ENCODE measurements around the gene SRGAP2B.
"Not testable (repeated sequence)": the region's sequence is repeated elsewhere in the genome, so short reads cannot be mapped to it uniquely, and the experiment has no call there.

The SRGAP2B gene

GRCh38 chr1:144995833-144996410 lies 99.2 kb downstream of the SRGAP2B start:
- DNase-seq: peak; percentile 52

- peak; percentile 64 for DNase-seq
Measured at GRCh38 chr1:144992915-144993314, 102.2 kb downstream of the SRGAP2B start.

- not testable (repeated sequence) for DNase-seq
Measured at GRCh38 chr1:144990611-144991010, 104.5 kb downstream of the SRGAP2B start.

- DNase-seq: not testable (repeated sequence)
Measured at GRCh38 chr1:144987131-144987530, 108.0 kb downstream of the SRGAP2B start.

- DNase-seq: not testable (repeated sequence)
Measured at GRCh38 chr1:144986171-144986860, 108.8 kb downstream of the SRGAP2B start.

GRCh38 chr1:144985550-144986170 lies 109.5 kb downstream of the SRGAP2B start:
- DNase-seq: not testable (repeated sequence)

GRCh38 chr1:144982802-144983525 lies 112.2 kb downstream of the SRGAP2B start:
- DNase-seq: not testable (repeated sequence)

- not testable (repeated sequence) for DNase-seq
Measured at GRCh38 chr1:144981157-144981556, 114.0 kb downstream of the SRGAP2B start.

GRCh38 chr1:144979960-144980595 lies 115.0 kb downstream of the SRGAP2B start:
- DNase-seq: not testable (repeated sequence)

GRCh38 chr1:144977856-144978255 lies 117.3 kb downstream of the SRGAP2B start:
- not testable (repeated sequence) for DNase-seq

- not testable (repeated sequence) for DNase-seq
Measured at GRCh38 chr1:144971936-144972335, 123.2 kb downstream of the SRGAP2B start.

- not testable (repeated sequence) for DNase-seq
Measured at GRCh38 chr1:144966488-144966887, 128.6 kb downstream of the SRGAP2B start.

GRCh38 chr1:144964765-144965164 lies 130.4 kb downstream of the SRGAP2B start:
- DNase-seq: not testable (repeated sequence)

GRCh38 chr1:144964186-144964585 lies 130.9 kb downstream of the SRGAP2B start:
- not testable (repeated sequence) for DNase-seq

- not testable (repeated sequence) for DNase-seq
Measured at GRCh38 chr1:144963571-144963970, 131.6 kb downstream of the SRGAP2B start.

GRCh38 chr1:144961604-144962583 lies 133.2 kb downstream of the SRGAP2B start:
- not testable (repeated sequence) for DNase-seq

- DNase-seq: not testable (repeated sequence)
Measured at GRCh38 chr1:144960929-144961488, 134.1 kb downstream of the SRGAP2B start.

GRCh38 chr1:144948390-144948789 lies 146.7 kb downstream of the SRGAP2B start:
- not testable (repeated sequence) for DNase-seq

GRCh38 chr1:144947495-144947894 lies 147.6 kb downstream of the SRGAP2B start:
- not testable (repeated sequence) for DNase-seq

- DNase-seq: not testable (repeated sequence)
Measured at GRCh38 chr1:144946525-144947480, 148.3 kb downstream of the SRGAP2B start.
